Tongue (tissue), 3 donors: Measurements from ENCODE around the gene TAF11L6. TPM values are rescaled to one million over a fixed set of nuclear protein-coding genes. Genes with fewer than 3 reads are reported as not detected.
"Not testable (repeated sequence)": the region's sequence is repeated elsewhere in the genome, so short reads cannot be mapped to it uniquely, and the experiment has no call there.

Source experiments
- DNase-seq: peaks from one replicate; pipeline ENCODE4 v3.0.0-alpha.2; 2015
- small RNA-seq: library from RNA; depleted of rRNA; stranded (forward); fragments of <200 nt; gene quantifications from one replicate; pipeline ENCODE3, GENCODE V24; 2014; ENCODE audit warnings: low replicate concordance
- total RNA-seq: library from RNA; depleted of rRNA; stranded (reverse); fragments of >200 nt; gene quantifications from one replicate; pipeline ENCODE4 v1.2.3, GENCODE V29; 2014

Gene TAF11L6
- not detected for total RNA-seq

- DNase-seq = not testable (repeated sequence)
These were observed at the start of gene TAF11L6 for GRCh38 chr5:17528369-17528768. TSS of gene TAF11L6 (plus strand) at chr5:17528669.

GRCh38 chr5:17481378-17481777, 47.1 kb upstream of the TAF11L6 start:
- DNase-seq = no peak

GRCh38 chr5:17482790-17483189, 45.7 kb upstream of the TAF11L6 start:
- DNase-seq = no peak

- DNase-seq = not testable (repeated sequence)
These were observed 41.9 kb upstream of the TAF11L6 start for GRCh38 chr5:17486464-17487173.

GRCh38 chr5:17487174-17487512, 41.3 kb upstream of the TAF11L6 start:
- no peak for DNase-seq

GRCh38 chr5:17491257-17491656, 37.2 kb upstream of the TAF11L6 start:
- not testable (repeated sequence) for DNase-seq

GRCh38 chr5:17492770-17493169, 35.7 kb upstream of the TAF11L6 start:
- DNase-seq = no peak

GRCh38 chr5:17497446-17497845, 31.0 kb upstream of the TAF11L6 start:
- DNase-seq = no peak

GRCh38 chr5:17497931-17498330, 30.5 kb upstream of the TAF11L6 start, which contains the start of gene TAF11L2:
TSS of gene TAF11L2 (plus strand) at chr5:17498231.
- not testable (repeated sequence) for DNase-seq

- DNase-seq = no peak
These were observed 16.6 kb upstream of the TAF11L6 start for GRCh38 chr5:17511775-17512325.

GRCh38 chr5:17517526-17517925, 10.9 kb upstream of the TAF11L6 start:
- DNase-seq = not testable (repeated sequence)

GRCh38 chr5:17518067-17518466, 10.4 kb upstream of the TAF11L6 start, which contains the start of gene TAF11L3:
TSS of gene TAF11L3 (plus strand) at chr5:17518367.
- not testable (repeated sequence) for DNase-seq

- not testable (repeated sequence) for DNase-seq
These were observed 9.0 kb upstream of the TAF11L6 start for GRCh38 chr5:17519508-17519907.

GRCh38 chr5:17521501-17521900, 7.0 kb upstream of the TAF11L6 start, which contains the start of gene TAF11L4:
TSS of gene TAF11L4 (plus strand) at chr5:17521801.
- DNase-seq = not testable (repeated sequence)

GRCh38 chr5:17524935-17525334, 3.5 kb upstream of the TAF11L6 start, which contains the start of gene TAF11L5:
TSS of gene TAF11L5 (plus strand) at chr5:17525235.
- not testable (repeated sequence) for DNase-seq

- not testable (repeated sequence) for DNase-seq
These were observed 2.0 kb upstream of the TAF11L6 start for GRCh38 chr5:17526504-17526903.

Small RNA genes within 50 kb of the gene (small RNA-seq; reads per million reads assigned to genes)
- gene AC106774.3 = not detected

Other genes with a start within 250 kb of the TAF11L6 start
- not detected for gene TAF11L2, start 30.4 kb upstream of the TAF11L6 start, total RNA-seq
- gene TAF11L3, start 10.3 kb upstream of the TAF11L6 start, total RNA-seq = not detected
- not detected for gene TAF11L4, start 6.9 kb upstream of the TAF11L6 start, total RNA-seq
- not detected for gene TAF11L5, start 3.4 kb upstream of the TAF11L6 start, total RNA-seq
- gene TAF11L7, start 57.1 kb downstream of the TAF11L6 start, total RNA-seq = not detected
- not detected for gene TAF11L8, start 62.3 kb downstream of the TAF11L6 start, total RNA-seq
- gene TAF11L9, start 65.7 kb downstream of the TAF11L6 start, total RNA-seq = not detected
- gene TAF11L10, start 69.2 kb downstream of the TAF11L6 start, total RNA-seq = not detected
- gene TAF11L11, start 75.5 kb downstream of the TAF11L6 start, total RNA-seq = not detected
- gene TAF11L12, start 81.7 kb downstream of the TAF11L6 start, total RNA-seq = not detected
- not detected for gene TAF11L13, start 103.4 kb downstream of the TAF11L6 start, total RNA-seq
- gene TAF11L14, start 105.8 kb downstream of the TAF11L6 start, total RNA-seq = not detected